NCI-H2029 treated with DMSO at 0.1 percent for 48 hours (cell line): ENCODE data around the gene KCNIP2.
"Not testable (repeated sequence)": the region's sequence is repeated elsewhere in the genome, so short reads cannot be mapped to it uniquely, and the experiment has no call there.

Experiments used
- DNase-seq: peaks from one replicate; lab custom pipeline; 2025; lab: John Stamatoyannopoulos, UW

KCNIP2 gene

GRCh38 chr10:101828766-101829551 is 14.6 kb downstream of the KCNIP2 start:
- no peak for DNase-seq

GRCh38 chr10:101827919-101828600 is 15.5 kb downstream of the KCNIP2 start:
- no peak for DNase-seq

GRCh38 chr10:101826852-101827434 is 16.7 kb downstream of the KCNIP2 start:
- no peak for DNase-seq

GRCh38 chr10:101824736-101825135 is 18.9 kb downstream of the KCNIP2 start:
- DNase-seq, result no peak

- DNase-seq, result no peak
Observed at GRCh38 chr10:101818872-101819633, 24.5 kb downstream of the KCNIP2 start.

- DNase-seq, result peak; percentile 84
Observed at GRCh38 chr10:101818119-101818871, 25.3 kb downstream of the KCNIP2 start, which contains the start of gene OGA. TSS of gene OGA (minus strand) at chr10:101818444. CDS start at chr10:101818022, 422 bp downstream.

- no peak for DNase-seq
Observed at GRCh38 chr10:101817337-101818118, 26.1 kb downstream of the KCNIP2 start.

- DNase-seq, result no peak
Observed at GRCh38 chr10:101816913-101817336, 26.7 kb downstream of the KCNIP2 start.

- DNase-seq, result no peak
Observed at GRCh38 chr10:101816376-101816775, 27.2 kb downstream of the KCNIP2 start.

GRCh38 chr10:101814466-101815071 is 29.0 kb downstream of the KCNIP2 start:
- DNase-seq, result no peak

- no peak for DNase-seq
Observed at GRCh38 chr10:101812606-101813005, 31.0 kb downstream of the KCNIP2 start.

GRCh38 chr10:101807158-101807557 is 36.4 kb downstream of the KCNIP2 start:
- no peak for DNase-seq

- DNase-seq, result no peak
Observed at GRCh38 chr10:101803511-101803910, 40.1 kb downstream of the KCNIP2 start.

- no peak for DNase-seq
Observed at GRCh38 chr10:101797403-101798059, 46.1 kb downstream of the KCNIP2 start.

- no peak for DNase-seq
Observed at GRCh38 chr10:101793526-101793925, 50.1 kb downstream of the KCNIP2 start.

GRCh38 chr10:101789686-101790085 is 53.9 kb downstream of the KCNIP2 start:
- DNase-seq, result no peak

- not testable (repeated sequence) for DNase-seq
Observed at GRCh38 chr10:101789231-101789630, 54.4 kb downstream of the KCNIP2 start.

GRCh38 chr10:101785801-101786200 is 57.8 kb downstream of the KCNIP2 start:
- no peak for DNase-seq

GRCh38 chr10:101784558-101784957 is 59.0 kb downstream of the KCNIP2 start:
- no peak for DNase-seq

- DNase-seq, result no peak
Observed at GRCh38 chr10:101783736-101784118, 59.9 kb downstream of the KCNIP2 start.
